SK-N-SH (cell line): Measurements from ENCODE around the gene RBM44. TPM values are rescaled to one million over a fixed set of nuclear protein-coding genes. Genes with fewer than 3 reads are reported as not detected.

Source experiments
- CTCF ChIA-PET: fragments of 300-600, 350-600 bp; formaldehyde crosslinking; extraction: SDS; loops from one replicate; lab custom pipeline; 2021; lab: Yijun Ruan, JAX
- POLR2A ChIA-PET: fragments of 350-600 bp; sonication (Branson Sonifier 250); formaldehyde crosslinking; extraction: SDS; loops from one replicate; lab custom pipeline; 2020; ENCODE audit warnings: antibody characterized with exemption, inconsistent platforms; lab: Yijun Ruan, JAX
- DNase-seq: peaks from one replicate; pipeline ENCODE4 v3.0.0; 2012
- H2AFZ ChIP-seq: fragments of 200-600 bp; sonication (generic); 2 replicates; pipeline ENCODE4 v1.8.1; 2016; ENCODE audit warnings: antibody characterized with exemption, mild to moderate bottlenecking, low read depth
- H3F3A ChIP-seq: fragments of 200-600 bp; sonication (generic); replicated peaks from 2 replicates; pipeline ENCODE3; 2016; ENCODE audit warnings: antibody characterized with exemption, mild to moderate bottlenecking; ENCODE audit not compliant: insufficient read depth
- H3K27ac ChIP-seq, 2 experiments: fragments of 200-500 bp in 1 of 2; fragments of 200-600 bp in 1 of 2; sonication (Bioruptor generic) in 1 of 2; sonication (generic), shearing (Covaris generic) in 1 of 2; 2 replicates each; pipeline versions ENCODE4 v1.5.1 to v1.6.1; 2014 to 2016; ENCODE audit warnings: low read depth in 2 of 2, inconsistent platforms in 1 of 2, low read length in 1 of 2, mild to moderate bottlenecking in 1 of 2, mixed read lengths in 1 of 2
- H3K27me3 ChIP-seq: fragments of 200-600 bp; sonication (generic), shearing (Covaris generic); 2 replicates; pipeline ENCODE4 v1.6.1; 2016; ENCODE audit warnings: mixed run types; ENCODE audit not compliant: insufficient read depth
- H3K36me3 ChIP-seq, 2 experiments: fragments of 200-500 bp in 1 of 2; fragments of 200-600 bp in 1 of 2; sonication (Bioruptor generic) in 1 of 2; sonication (generic) in 1 of 2; replicated peaks in 1 of 2; 2 replicates each; pipeline versions ENCODE3 to v1.5.1; 2014 to 2016; ENCODE audit warnings: low read length in 1 of 2, mild to moderate bottlenecking in 1 of 2; ENCODE audit not compliant: insufficient read depth in 2 of 2, control insufficient read depth in 1 of 2
- H3K4me1 ChIP-seq, 2 experiments: fragments of 200-500 bp in 1 of 2; fragments of 200-600 bp in 1 of 2; sonication (Bioruptor generic) in 1 of 2; sonication (generic), shearing (Covaris generic) in 1 of 2; 2 replicates each; pipeline versions ENCODE4 v1.5.1 to v1.6.1; 2014 to 2016; ENCODE audit warnings: low read depth in 1 of 2, low read length in 1 of 2, mixed run types in 1 of 2; ENCODE audit not compliant: insufficient read depth in 2 of 2, control insufficient read depth in 1 of 2
- H3K4me2 ChIP-seq: fragments of 200-600 bp; sonication (generic), shearing (Covaris generic); 2 replicates; pipeline ENCODE4 v1.6.1; 2017; ENCODE audit warnings: mixed run types
- H3K4me3 ChIP-seq, 2 experiments: fragments of 200-500 bp in 1 of 2; fragments of 200-600 bp in 1 of 2; sonication (Bioruptor generic) in 1 of 2; sonication (generic), shearing (Covaris generic) in 1 of 2; 2 replicates each; pipeline versions ENCODE4 v1.5.1 to v1.8.1; 2014 to 2016; ENCODE audit warnings: low read depth in 2 of 2, inconsistent platforms in 1 of 2, low read length in 1 of 2, mild to moderate bottlenecking in 1 of 2, mixed read lengths in 1 of 2, moderate library complexity in 1 of 2
- H3K79me2 ChIP-seq: fragments of 200-600 bp; sonication (generic); 2 replicates; pipeline ENCODE4 v1.8.1; 2017; ENCODE audit warnings: mild to moderate bottlenecking; ENCODE audit not compliant: insufficient read depth
- H3K9ac ChIP-seq: fragments of 200-600 bp; sonication (generic); 2 replicates; pipeline ENCODE4 v1.6.1; 2017; ENCODE audit warnings: mixed run types
- H3K9me2 ChIP-seq: fragments of 200-600 bp; sonication (generic); 2 replicates; pipeline ENCODE4 v1.6.1; 2017; ENCODE audit warnings: mixed run types
- H3K9me3 ChIP-seq: fragments of 200-600 bp; sonication (generic); 2 replicates; pipeline ENCODE4 v1.6.1; 2017; ENCODE audit warnings: mixed run types, mild to moderate bottlenecking, moderate library complexity
- H4K20me1 ChIP-seq: fragments of 200-600 bp; sonication (generic); 2 replicates; pipeline ENCODE4 v1.6.1; 2017; ENCODE audit warnings: mild to moderate bottlenecking, mixed run types; ENCODE audit not compliant: insufficient read depth
- CHD2 ChIP-seq: fragments of 150-350 bp; IDR thresholded peaks from 2 replicates; pipeline ENCODE4 v1.6.1; 2018; ENCODE audit warnings: low read length; ENCODE audit not compliant: partially characterized antibody
- CTCF ChIP-seq: fragments of 200-600 bp; sonication (generic); IDR thresholded peaks from 2 replicates; pipeline ENCODE4 v1.6.1; 2017; ENCODE audit warnings: antibody characterized with exemption, mild to moderate bottlenecking, moderate library complexity
- FOXJ3 ChIP-seq: sonication (generic); formaldehyde crosslinking; IDR thresholded peaks from 2 replicates; pipeline ENCODE4 v1.5.1; 2020; ENCODE audit warnings: mild to moderate bottlenecking, missing genetic modification reagents
- FOXM1 ChIP-seq: IDR thresholded peaks from 2 replicates; pipeline ENCODE4 v1.4.0; 2012; ENCODE audit warnings: low read depth, mild to moderate bottlenecking
- GABPA ChIP-seq: IDR thresholded peaks from 2 replicates; pipeline ENCODE4 v1.4.0; 2012; ENCODE audit warnings: low read depth, mild to moderate bottlenecking
- MEF2A ChIP-seq: IDR thresholded peaks from 2 replicates; pipeline ENCODE4 v1.4.0; 2012; ENCODE audit warnings: low read depth, borderline replicate concordance
- REST ChIP-seq: IDR thresholded peaks from 2 replicates; pipeline ENCODE4 v1.6.1; 2012; ENCODE audit warnings: mild to moderate bottlenecking, low read depth, low read length, moderate library complexity
- RFX5 ChIP-seq: IDR thresholded peaks from 2 replicates; pipeline ENCODE4 v1.6.1; 2012; ENCODE audit warnings: mild to moderate bottlenecking, improper control_type of control experiment, low read length
- SIN3A ChIP-seq: IDR thresholded peaks from 2 replicates; pipeline ENCODE4 v1.6.1; 2012; ENCODE audit warnings: low read depth, mild to moderate bottlenecking, low read length, moderate library complexity, borderline replicate concordance
- TEAD4 ChIP-seq: IDR thresholded peaks from 2 replicates; pipeline ENCODE4 v1.4.0; 2012; ENCODE audit warnings: mild to moderate bottlenecking, borderline replicate concordance; ENCODE audit not compliant: insufficient read depth
- USF1 ChIP-seq: IDR thresholded peaks from 2 replicates; pipeline ENCODE4 v1.4.0; 2012; ENCODE audit warnings: low read depth, borderline replicate concordance
- USF2 ChIP-seq: fragments of 150-350 bp; IDR thresholded peaks from 2 replicates; pipeline ENCODE4 v1.6.1; 2017; ENCODE audit warnings: antibody characterized with exemption, low read length, low read depth, borderline replicate concordance
- WGBS: methylation state at CpG from one replicate; pipeline ENCODE4 v1.1.6; 2017; ENCODE audit warnings: low lambda C conversion rate; 5-methylcytosine and 5-hydroxymethylcytosine counted together
- polyA plus RNA-seq, 3 experiments: library from polyadenylated mRNA; depleted of rRNA; stranded (reverse); fragments of >200 nt; gene quantifications; 2 replicates each; pipeline ENCODE4 v1.2.3, GENCODE V29; 2012

Gene RBM44
- polyA plus RNA-seq, 1 of the 3 experiments (the other 2 are of a cell fraction), result 0.30 TPM

- Histone ChIP-seq H3K36me3 (peaks cover 7 to 35% of the 10 kb centered on the region in 2 experiments), H3K27ac (no peak overlapping the region), H3K9me2 (no peaks in the 10 kb centered on the region), H3K4me2 (no peak overlapping the region), H4K20me1 (no peaks in the 10 kb centered on the region), H3F3A (peaks cover 11% of the 10 kb centered on the region), H3K9ac (no peak overlapping the region), H3K4me3 (no peak overlapping the region), H3K9me3 (peaks cover 27% of the 10 kb centered on the region), H3K4me1 (no peaks in the 10 kb centered on the region), H3K79me2 (no peaks in the 10 kb centered on the region), H3K27me3 (no peaks in the 10 kb centered on the region), H2AFZ (no peak overlapping the region)
- POLR2A ChIA-PET, result no interaction called here
- TF ChIP-seq GABPA (no peak), RFX5 (no peak), USF2 (no peak), CTCF (no peak), REST (no peak), MEF2A (no peak), SIN3A (no peak), FOXM1 (no peak)
- 89% methylated on average over 4 of the region's 4 CpGs for WGBS
- CTCF ChIA-PET, result interaction anchor here (1.5 to 2.3 kb wide), 2 partner anchors 12 to 42 kb away, joined by 3 to 10 read pairs; no protein-coding TSS in a partner anchor
- no peak for DNase-seq
Measured at GRCh38 chr2:237786936-237787335, 11.6 kb upstream of the RBM44 start.

GRCh38 chr2:237790353-237790752 is 8.2 kb upstream of the RBM44 start:
- Histone ChIP-seq H3K9me3 (peaks cover 26% of the 10 kb centered on the region), H3K36me3 (peaks cover 0 to 26% of the 10 kb centered on the region in 2 experiments), H3K9me2 (no peaks in the 10 kb centered on the region), H3K27ac (no peak overlapping the region), H3K27me3 (no peaks in the 10 kb centered on the region), H2AFZ (no peak overlapping the region), H3K79me2 (no peaks in the 10 kb centered on the region), H4K20me1 (no peaks in the 10 kb centered on the region), H3K4me2 (no peak overlapping the region), H3K9ac (no peak overlapping the region), H3F3A (peaks cover 11% of the 10 kb centered on the region), H3K4me3 (no peak overlapping the region), H3K4me1 (no peaks in the 10 kb centered on the region)
- ChIA-PET CTCF (no interaction called here), POLR2A (no interaction called here)
- no peak for DNase-seq
- WGBS, result 94% methylated on average over 4 of the region's 4 CpGs
- TF ChIP-seq FOXJ3 (CRISPR knock-in tag) (no peak), FOXM1 (no peak), GABPA (no peak), CHD2 (no peak), TEAD4 (no peak), USF1 (no peak), REST (no peak), CTCF (no peak)
